Ishikawa (cell line): ENCODE data around the gene DSCAML1.

Experiments
- CEBPB ChIP-seq: IDR thresholded peaks from 2 replicates; pipeline ENCODE4 v1.6.1; 2012
- CREB1 ChIP-seq: IDR thresholded peaks from 2 replicates; pipeline ENCODE4 v1.6.1; 2012; ENCODE audit warnings: low read depth
- EGR1 ChIP-seq: IDR thresholded peaks from 2 replicates; pipeline ENCODE4 v1.6.1; 2012
- EP300 ChIP-seq: IDR thresholded peaks from 2 replicates; pipeline ENCODE4 v1.6.1; 2012; ENCODE audit warnings: borderline replicate concordance
- FOXM1 ChIP-seq: IDR thresholded peaks from 2 replicates; pipeline ENCODE4 v1.6.1; 2012; ENCODE audit warnings: low read depth, borderline replicate concordance
- MAX ChIP-seq: IDR thresholded peaks from 2 replicates; pipeline ENCODE4 v1.6.1; 2012
- NFIC ChIP-seq: IDR thresholded peaks from 2 replicates; pipeline ENCODE4 v1.6.1; 2012
- RAD21 ChIP-seq: IDR thresholded peaks from 2 replicates; pipeline ENCODE4 v1.6.1; 2012; ENCODE audit warnings: low read depth
- TAF1 ChIP-seq: IDR thresholded peaks from 2 replicates; pipeline ENCODE4 v1.6.1; 2012; ENCODE audit warnings: low read depth, mild to moderate bottlenecking
- TCF12 ChIP-seq: IDR thresholded peaks from 2 replicates; pipeline ENCODE4 v1.6.1; 2012; ENCODE audit warnings: low read depth
- TEAD4 ChIP-seq: IDR thresholded peaks from 2 replicates; pipeline ENCODE4 v1.6.1; 2012
- USF1 ChIP-seq: IDR thresholded peaks from 2 replicates; pipeline ENCODE4 v1.6.1; 2012
- YY1 ChIP-seq: IDR thresholded peaks from 2 replicates; pipeline ENCODE4 v1.6.1; 2012; ENCODE audit warnings: low read depth
- TF ChIP-seq, protein P1 (sequence below): IDR thresholded peaks from 2 replicates; pipeline ENCODE4 v1.6.1; 2012; ENCODE audit warnings: low read depth, mild to moderate bottlenecking

DNA sequence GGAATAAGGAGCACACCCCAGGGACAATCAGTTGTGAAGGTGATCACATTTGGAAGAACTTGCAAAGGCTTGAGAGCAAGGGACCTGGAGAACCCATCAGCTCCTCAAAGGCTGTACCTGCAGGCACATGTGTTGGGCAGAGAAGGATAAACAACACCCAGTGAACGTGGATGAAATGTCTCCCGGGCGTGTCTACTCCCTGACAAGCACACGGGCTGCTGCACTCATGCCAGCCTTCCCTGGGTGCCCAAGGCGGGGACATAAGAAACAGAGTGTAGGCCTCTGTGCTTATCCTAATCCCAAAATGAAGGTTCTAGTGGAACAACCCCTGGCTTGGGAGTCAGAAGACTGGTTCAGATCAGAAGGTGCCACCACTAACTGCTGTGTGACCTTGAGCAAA lies 46.7 kb downstream of the DSCAML1 start:
- TF ChIP-seq EP300 (no peak), TAF1 (no peak), USF1 (no peak), CREB1 (no peak), TCF12 (no peak), MAX (no peak), YY1 (no peak), CEBPB (no peak), NFIC (no peak), FOXM1 (no peak), EGR1 (no peak), TEAD4 (no peak), RAD21 (no peak)
- TF ChIP-seq, protein P1, sequence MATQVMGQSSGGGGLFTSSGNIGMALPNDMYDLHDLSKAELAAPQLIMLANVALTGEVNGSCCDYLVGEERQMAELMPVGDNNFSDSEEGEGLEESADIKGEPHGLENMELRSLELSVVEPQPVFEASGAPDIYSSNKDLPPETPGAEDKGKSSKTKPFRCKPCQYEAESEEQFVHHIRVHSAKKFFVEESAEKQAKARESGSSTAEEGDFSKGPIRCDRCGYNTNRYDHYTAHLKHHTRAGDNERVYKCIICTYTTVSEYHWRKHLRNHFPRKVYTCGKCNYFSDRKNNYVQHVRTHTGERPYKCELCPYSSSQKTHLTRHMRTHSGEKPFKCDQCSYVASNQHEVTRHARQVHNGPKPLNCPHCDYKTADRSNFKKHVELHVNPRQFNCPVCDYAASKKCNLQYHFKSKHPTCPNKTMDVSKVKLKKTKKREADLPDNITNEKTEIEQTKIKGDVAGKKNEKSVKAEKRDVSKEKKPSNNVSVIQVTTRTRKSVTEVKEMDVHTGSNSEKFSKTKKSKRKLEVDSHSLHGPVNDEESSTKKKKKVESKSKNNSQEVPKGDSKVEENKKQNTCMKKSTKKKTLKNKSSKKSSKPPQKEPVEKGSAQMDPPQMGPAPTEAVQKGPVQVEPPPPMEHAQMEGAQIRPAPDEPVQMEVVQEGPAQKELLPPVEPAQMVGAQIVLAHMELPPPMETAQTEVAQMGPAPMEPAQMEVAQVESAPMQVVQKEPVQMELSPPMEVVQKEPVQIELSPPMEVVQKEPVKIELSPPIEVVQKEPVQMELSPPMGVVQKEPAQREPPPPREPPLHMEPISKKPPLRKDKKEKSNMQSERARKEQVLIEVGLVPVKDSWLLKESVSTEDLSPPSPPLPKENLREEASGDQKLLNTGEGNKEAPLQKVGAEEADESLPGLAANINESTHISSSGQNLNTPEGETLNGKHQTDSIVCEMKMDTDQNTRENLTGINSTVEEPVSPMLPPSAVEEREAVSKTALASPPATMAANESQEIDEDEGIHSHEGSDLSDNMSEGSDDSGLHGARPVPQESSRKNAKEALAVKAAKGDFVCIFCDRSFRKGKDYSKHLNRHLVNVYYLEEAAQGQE: no peak
